ENCODE measurements around the gene RTL9.

DNA sequence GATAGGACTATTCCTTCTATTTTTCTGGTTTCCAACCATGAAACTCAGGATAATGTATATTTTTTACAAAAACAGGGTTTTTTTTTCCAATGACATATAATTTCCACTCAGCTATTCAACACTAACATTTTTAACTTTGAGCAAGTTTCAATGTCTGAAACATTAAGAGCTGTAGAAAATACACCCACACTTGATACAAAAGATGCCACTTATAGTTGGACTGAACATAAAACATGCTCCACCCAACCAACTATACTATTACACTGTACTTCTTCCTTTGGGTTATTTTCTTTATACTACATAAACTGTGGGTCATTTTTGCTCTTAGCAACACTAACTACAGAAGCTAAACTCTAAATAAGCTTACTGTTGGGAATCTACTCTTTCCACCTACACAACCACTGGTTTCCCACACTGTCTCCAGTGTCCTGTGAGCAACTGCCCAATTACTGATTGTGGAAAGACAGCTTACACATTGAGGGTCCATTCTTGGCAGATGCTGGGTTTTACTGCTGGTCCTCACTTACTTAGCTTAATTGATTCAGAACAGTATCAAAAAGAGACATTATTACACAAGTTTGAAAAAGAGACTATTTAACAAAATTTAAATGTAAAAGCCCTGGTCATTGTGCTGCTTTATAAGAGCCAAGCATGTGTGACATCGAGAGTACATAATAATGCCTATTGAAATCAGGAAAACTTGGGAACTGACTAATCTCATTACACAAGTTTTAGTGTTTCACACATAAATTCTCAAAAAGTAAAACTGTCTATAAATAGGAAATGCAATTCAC is 47.0 kb upstream of the RTL9 start:
- TF ChIP-seq CTCF (conservative IDR thresholded peaks at IDR 0.05; ENCODE audit: low read depth in 2 of 2) (no peak), CREB1 (CRISPR knock-in tag; IDR thresholded peaks at IDR 0.05; ENCODE audit: low read depth) (no peak), POLR2AphosphoS5 (IDR thresholded peaks at IDR 0.05; ENCODE audit: low read depth) (no peak), EZH2 (IDR thresholded peaks at IDR 0.05; ENCODE audit: low read depth, unreplicated experiment) (no peak), JUNB (IDR thresholded peaks at IDR 0.05; ENCODE audit: unreplicated experiment) (no peak), EZH2phosphoT487 (IDR thresholded peaks at IDR 0.05; ENCODE audit: unreplicated experiment) (no peak), ETS1 (IDR thresholded peaks at IDR 0.05) (no peak), ZNF331 (CRISPR knock-in tag; IDR thresholded peaks at IDR 0.05; ENCODE audit: low read depth) (no peak), STAT1 (IDR thresholded peaks at IDR 0.05; ENCODE audit: unreplicated experiment) (no peak), NANOG (IDR thresholded peaks at IDR 0.05; ENCODE audit: borderline replicate concordance) (no peak), ZNF114 (CRISPR knock-in tag; IDR thresholded peaks at IDR 0.05) (no peak)
- TF ChIP-seq, protein P1, sequence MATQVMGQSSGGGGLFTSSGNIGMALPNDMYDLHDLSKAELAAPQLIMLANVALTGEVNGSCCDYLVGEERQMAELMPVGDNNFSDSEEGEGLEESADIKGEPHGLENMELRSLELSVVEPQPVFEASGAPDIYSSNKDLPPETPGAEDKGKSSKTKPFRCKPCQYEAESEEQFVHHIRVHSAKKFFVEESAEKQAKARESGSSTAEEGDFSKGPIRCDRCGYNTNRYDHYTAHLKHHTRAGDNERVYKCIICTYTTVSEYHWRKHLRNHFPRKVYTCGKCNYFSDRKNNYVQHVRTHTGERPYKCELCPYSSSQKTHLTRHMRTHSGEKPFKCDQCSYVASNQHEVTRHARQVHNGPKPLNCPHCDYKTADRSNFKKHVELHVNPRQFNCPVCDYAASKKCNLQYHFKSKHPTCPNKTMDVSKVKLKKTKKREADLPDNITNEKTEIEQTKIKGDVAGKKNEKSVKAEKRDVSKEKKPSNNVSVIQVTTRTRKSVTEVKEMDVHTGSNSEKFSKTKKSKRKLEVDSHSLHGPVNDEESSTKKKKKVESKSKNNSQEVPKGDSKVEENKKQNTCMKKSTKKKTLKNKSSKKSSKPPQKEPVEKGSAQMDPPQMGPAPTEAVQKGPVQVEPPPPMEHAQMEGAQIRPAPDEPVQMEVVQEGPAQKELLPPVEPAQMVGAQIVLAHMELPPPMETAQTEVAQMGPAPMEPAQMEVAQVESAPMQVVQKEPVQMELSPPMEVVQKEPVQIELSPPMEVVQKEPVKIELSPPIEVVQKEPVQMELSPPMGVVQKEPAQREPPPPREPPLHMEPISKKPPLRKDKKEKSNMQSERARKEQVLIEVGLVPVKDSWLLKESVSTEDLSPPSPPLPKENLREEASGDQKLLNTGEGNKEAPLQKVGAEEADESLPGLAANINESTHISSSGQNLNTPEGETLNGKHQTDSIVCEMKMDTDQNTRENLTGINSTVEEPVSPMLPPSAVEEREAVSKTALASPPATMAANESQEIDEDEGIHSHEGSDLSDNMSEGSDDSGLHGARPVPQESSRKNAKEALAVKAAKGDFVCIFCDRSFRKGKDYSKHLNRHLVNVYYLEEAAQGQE (IDR thresholded peaks at IDR 0.05; ENCODE audit: unreplicated experiment) = no peak
- TF ChIP-seq, protein P2, sequence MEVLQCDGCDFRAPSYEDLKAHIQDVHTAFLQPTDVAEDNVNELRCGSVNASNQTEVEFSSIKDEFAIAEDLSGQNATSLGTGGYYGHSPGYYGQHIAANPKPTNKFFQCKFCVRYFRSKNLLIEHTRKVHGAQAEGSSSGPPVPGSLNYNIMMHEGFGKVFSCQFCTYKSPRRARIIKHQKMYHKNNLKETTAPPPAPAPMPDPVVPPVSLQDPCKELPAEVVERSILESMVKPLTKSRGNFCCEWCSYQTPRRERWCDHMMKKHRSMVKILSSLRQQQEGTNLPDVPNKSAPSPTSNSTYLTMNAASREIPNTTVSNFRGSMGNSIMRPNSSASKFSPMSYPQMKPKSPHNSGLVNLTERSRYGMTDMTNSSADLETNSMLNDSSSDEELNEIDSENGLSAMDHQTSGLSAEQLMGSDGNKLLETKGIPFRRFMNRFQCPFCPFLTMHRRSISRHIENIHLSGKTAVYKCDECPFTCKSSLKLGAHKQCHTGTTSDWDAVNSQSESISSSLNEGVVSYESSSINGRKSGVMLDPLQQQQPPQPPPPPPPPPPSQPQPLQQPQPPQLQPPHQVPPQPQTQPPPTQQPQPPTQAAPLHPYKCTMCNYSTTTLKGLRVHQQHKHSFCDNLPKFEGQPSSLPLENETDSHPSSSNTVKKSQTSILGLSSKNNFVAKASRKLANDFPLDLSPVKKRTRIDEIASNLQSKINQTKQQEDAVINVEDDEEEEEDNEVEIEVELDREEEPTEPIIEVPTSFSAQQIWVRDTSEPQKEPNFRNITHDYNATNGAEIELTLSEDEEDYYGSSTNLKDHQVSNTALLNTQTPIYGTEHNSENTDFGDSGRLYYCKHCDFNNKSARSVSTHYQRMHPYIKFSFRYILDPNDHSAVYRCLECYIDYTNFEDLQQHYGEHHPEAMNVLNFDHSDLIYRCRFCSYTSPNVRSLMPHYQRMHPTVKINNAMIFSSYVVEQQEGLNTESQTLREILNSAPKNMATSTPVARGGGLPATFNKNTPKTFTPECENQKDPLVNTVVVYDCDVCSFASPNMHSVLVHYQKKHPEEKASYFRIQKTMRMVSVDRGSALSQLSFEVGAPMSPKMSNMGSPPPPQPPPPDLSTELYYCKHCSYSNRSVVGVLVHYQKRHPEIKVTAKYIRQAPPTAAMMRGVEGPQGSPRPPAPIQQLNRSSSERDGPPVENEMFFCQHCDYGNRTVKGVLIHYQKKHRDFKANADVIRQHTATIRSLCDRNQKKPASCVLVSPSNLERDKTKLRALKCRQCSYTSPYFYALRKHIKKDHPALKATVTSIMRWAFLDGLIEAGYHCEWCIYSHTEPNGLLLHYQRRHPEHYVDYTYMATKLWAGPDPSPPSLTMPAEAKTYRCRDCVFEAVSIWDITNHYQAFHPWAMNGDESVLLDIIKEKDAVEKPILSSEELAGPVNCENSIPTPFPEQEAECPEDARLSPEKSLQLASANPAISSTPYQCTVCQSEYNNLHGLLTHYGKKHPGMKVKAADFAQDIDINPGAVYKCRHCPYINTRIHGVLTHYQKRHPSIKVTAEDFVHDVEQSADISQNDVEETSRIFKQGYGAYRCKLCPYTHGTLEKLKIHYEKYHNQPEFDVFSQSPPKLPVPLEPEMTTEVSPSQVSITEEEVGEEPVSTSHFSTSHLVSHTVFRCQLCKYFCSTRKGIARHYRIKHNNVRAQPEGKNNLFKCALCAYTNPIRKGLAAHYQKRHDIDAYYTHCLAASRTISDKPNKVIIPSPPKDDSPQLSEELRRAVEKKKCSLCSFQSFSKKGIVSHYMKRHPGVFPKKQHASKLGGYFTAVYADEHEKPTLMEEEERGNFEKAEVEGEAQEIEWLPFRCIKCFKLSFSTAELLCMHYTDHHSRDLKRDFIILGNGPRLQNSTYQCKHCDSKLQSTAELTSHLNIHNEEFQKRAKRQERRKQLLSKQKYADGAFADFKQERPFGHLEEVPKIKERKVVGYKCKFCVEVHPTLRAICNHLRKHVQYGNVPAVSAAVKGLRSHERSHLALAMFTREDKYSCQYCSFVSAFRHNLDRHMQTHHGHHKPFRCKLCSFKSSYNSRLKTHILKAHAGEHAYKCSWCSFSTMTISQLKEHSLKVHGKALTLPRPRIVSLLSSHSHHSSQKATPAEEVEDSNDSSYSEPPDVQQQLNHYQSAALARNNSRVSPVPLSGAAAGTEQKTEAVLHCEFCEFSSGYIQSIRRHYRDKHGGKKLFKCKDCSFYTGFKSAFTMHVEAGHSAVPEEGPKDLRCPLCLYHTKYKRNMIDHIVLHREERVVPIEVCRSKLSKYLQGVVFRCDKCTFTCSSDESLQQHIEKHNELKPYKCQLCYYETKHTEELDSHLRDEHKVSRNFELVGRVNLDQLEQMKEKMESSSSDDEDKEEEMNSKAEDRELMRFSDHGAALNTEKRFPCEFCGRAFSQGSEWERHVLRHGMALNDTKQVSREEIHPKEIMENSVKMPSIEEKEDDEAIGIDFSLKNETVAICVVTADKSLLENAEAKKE (CRISPR knock-in tag; IDR thresholded peaks at IDR 0.05) = no peak
